Breast epithelium (tissue), 3 donors: ENCODE measurements around the gene NELL2.

Experiments used
- CTCF ChIP-seq, 3 donors: fragments of 450-650 bp; IDR thresholded peaks; one replicate each; pipeline ENCODE4 v1.5.1; 2016 to 2017; ENCODE audit warnings: antibody characterized with exemption in 3 of 3, mild to moderate bottlenecking in 3 of 3, moderate library complexity in 3 of 3
- POLR2A ChIP-seq: fragments of 450-650 bp; IDR thresholded peaks from one replicate; pipeline ENCODE4 v1.6.1; 2016; ENCODE audit warnings: antibody characterized with exemption, mild to moderate bottlenecking, moderate library complexity

- TF ChIP-seq CTCF (IDR thresholded peaks at IDR 0.05) = no peak
- TF ChIP-seq POLR2A = no peak
These were observed 320.7 kb downstream of the NELL2 start for GRCh38 chr12:44555454-44555853.
